ENCODE data around the gene DGKB. TPM values are rescaled to one million over a fixed set of nuclear protein-coding genes. Genes with fewer than 3 reads are reported as not detected.
A peak's percentile ranks its signal among the peaks of the same experiment; 100 is the strongest.

DGKB gene
- total RNA-seq, 1 experiment from 2014 or later, result 0.07 TPM

DNA sequence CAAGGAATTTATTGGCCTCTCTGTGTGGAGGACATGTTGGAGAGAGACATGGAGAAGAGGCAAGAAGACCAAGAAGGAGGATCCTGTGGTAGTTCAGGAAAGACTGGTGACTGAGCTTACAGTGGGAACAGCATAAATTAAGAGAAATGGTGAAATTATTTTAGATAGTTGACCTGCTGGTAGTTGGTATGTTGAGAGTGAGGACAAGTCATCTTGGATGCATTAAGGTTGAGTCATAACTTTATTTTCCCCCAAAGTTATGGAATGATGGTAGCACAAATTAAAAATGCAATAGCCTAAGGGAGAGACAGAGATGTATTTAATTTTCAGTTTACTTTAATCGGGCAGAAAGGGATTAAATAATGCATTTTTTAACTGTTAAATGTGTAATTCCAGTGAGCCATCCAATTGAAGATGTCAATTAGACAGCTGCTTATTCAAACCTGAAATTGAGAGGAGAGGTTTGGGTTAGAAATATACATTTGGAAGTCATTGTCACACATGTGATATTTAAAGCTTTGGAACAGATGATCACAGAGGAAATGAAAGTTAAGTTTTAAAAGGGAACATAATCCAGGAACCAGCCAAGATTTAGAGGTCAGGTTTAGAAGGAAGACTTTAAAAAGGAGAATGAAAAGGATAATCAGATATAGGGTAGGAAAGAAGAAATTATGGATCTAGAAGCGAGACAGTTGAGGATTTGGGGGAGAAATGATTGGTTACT, 80.6 kb downstream of the DGKB start:
- DNase-seq (ENCODE audit: low spot score), result peak; percentile 52

- no peak for DNase-seq (ENCODE audit: low spot score)
Observed at GRCh38 chr7:14818871-14819270, 83.7 kb downstream of the DGKB start.

DNA sequence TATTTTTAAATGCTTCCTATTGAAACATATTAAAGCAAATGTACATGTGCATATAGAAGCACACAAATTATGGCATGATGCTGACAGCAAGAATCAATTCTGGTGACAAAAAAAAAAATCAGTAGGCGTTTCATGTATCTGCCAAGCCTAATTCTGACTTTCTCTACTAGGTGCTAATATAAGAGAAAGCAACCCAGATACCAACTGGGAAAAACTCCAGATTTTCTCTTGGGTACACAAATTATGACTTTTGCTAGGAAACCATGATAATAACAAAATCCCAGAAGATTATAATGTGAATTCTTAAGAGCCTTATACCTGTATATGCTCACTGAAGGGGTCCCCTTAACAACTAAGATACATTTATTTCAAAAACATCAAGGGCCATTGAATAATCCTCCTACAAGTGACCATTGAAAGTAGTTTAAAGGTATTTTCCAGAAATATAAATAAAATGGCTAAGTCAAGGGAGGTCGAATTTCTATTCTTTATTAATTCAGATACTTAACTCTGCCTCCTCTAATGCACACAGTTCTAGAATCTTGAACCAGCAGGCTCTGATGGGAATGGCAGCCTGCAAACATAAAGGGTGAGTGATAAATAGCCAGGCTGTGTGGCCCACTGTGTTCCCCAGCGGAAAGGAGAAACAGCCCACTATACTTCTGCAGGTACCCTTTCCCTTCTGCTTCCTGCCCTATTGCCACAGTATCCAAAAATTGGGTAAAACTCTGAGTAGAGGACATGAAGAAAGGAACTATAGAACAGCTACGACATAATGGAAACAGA, 84.5 kb downstream of the DGKB start:
- DNase-seq (ENCODE audit: low spot score), result no peak

GRCh38 chr7:14807507-14807906, 95.0 kb downstream of the DGKB start:
- no peak for DNase-seq (ENCODE audit: low spot score)

DNA sequence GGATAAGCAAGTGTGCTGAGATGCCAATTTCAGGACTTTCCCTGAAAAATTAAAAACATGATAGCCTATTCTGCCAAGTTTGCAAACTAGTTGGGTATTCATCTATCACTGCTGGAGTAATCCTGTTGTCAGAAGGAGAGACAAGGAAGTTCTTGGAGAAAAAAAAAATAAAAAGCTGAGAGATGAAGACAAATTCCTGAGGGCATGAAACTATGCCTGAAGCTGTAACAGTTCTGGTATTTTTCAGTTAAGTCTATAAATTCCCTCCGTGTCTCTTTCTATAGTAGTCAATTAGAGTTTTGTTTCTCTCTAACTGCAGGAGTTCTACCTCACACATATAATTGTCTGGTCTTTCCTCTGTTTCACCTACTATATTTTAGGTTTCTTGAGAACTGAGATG, 95.7 kb downstream of the DGKB start:
- DNase-seq (ENCODE audit: low spot score), result no peak

- DNase-seq (ENCODE audit: low spot score), result no peak
Observed at GRCh38 chr7:14805105-14805719, 97.3 kb downstream of the DGKB start.

- no peak for DNase-seq (ENCODE audit: low spot score)
Observed at GRCh38 chr7:14800664-14801063, 101.9 kb downstream of the DGKB start.

GRCh38 chr7:14793151-14793550, 109.4 kb downstream of the DGKB start:
- DNase-seq (ENCODE audit: low spot score), result no peak

- DNase-seq (ENCODE audit: low spot score), result no peak
Observed at GRCh38 chr7:14787551-14787950, 115.0 kb downstream of the DGKB start.

- DNase-seq (ENCODE audit: low spot score), result no peak
Observed at GRCh38 chr7:14786314-14786895, 116.1 kb downstream of the DGKB start.

DNA sequence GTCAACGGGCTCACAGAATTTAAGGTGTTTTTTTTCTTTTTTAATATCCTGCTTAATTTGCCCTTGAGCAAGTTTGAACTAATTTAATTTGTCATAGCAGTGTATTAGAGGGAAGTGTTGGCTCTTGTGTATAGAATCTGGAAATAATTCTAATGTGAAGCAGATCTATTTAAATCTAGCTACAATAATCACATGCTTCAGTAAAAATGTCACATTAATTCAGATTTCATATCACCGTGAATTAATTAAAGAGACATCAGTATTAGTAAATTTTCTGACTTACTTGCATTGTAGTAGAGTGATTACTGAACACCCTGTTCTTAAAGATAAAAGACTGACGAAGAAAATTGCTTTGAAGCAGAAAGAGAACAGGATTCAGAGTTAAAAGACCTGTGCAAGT, 124.7 kb downstream of the DGKB start:
- no peak for DNase-seq (ENCODE audit: low spot score)

- DNase-seq (ENCODE audit: low spot score), result no peak
Observed at GRCh38 chr7:14776266-14776665, 126.3 kb downstream of the DGKB start.

GRCh38 chr7:14773729-14774271, 128.8 kb downstream of the DGKB start:
- no peak for DNase-seq (ENCODE audit: low spot score)

- DNase-seq (ENCODE audit: low spot score), result no peak
Observed at GRCh38 chr7:14770614-14771013, 131.9 kb downstream of the DGKB start.

GRCh38 chr7:14769261-14769660, 133.3 kb downstream of the DGKB start:
- DNase-seq (ENCODE audit: low spot score), result no peak

DNA sequence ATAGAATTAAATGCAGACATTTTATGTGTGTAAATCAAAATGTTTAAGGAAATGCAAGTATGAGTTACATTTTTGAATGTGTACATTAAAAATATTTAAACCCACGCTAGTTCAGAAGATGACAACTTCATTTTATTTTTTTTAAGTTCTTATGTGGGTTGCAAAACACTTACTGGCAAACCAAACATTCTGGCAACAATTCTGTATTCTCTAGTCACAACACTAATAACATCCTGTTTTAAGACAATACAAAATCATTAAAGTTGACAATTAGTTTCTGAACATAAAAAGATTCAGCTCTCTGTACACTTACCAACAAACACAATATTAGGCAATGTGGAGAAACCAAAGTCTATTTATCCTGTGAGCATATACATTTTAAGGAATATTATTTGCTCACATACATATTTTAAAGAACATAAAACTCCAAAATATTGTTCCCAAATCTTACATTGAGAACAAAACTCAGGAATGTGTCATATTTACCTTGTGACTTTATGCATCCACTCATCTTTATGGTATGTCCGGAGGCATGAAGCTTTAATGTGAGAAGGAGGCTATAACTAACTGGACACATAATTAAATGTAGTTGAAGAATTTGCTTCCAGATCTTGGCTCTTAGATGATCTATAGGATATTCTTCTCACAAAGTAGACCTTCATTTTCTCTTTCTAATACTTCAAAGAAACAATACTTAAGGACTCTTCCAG, 134.7 kb downstream of the DGKB start:
- no peak for DNase-seq (ENCODE audit: low spot score)

DNA sequence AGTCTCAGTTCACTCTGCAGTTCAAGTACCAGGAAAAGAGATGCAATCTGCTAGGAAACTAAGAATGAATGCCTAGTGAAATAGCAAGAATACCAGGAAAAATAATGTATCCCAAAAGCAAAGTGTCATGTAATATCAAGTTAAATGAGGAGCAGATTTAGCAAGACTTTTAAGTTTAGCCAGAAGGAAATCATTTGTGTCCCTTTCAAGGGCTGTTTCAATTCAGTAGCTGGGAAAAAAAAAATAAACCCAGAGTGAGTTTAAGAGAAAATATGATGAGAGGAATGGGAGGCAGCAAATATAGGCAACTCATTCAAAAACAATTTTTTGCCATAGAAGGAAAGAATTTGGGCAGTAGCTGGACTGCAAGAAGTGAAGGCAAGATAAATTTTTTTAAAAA, 135.8 kb downstream of the DGKB start:
- no peak for DNase-seq (ENCODE audit: low spot score)

GRCh38 chr7:14765731-14766130, 136.8 kb downstream of the DGKB start:
- no peak for DNase-seq (ENCODE audit: low spot score)

GRCh38 chr7:14762561-14762960, 140.0 kb downstream of the DGKB start:
- DNase-seq (ENCODE audit: low spot score), result no peak

DNA sequence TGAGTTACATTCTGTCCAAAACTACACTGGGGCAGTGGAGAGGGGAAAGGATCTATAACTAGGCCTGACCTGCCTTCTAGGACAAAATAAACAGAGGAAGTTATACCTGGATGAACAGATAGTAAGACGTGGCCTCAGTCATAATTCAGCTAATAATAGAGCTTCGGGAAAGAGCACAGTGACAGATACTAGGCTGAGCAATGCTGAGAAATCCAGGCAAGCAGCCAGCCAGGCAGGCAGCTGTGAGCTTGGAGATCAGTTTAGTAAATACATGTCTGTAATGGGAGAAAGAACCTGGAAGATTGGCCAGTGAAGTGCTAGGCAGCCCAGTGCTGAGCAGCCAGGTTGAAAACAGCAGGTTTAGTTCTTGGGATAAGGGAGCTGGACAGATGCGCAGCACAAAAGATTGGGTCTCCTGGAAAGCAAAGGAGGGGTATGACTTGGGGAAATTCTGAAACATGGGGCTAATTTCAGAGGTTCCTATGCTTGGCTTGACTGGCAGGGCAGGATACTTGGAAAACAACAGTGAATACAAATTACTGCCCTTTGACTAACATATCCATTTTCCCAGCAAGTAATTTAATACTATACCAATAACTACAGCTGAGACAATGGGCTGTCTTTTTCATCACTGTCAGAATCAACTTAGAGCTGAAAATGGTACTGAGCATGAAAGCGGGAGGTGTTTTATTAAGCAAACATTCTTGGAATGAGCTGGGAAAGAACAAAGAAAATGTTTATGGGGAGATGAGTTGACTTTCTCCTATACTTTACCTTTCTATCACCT, 140.8 kb downstream of the DGKB start:
- DNase-seq (ENCODE audit: low spot score), result peak; percentile 79
